Neuronal stem cell (in vitro differentiated cells): Measurements from ENCODE around the gene CDK18.

Experiments
- DNase-seq: peaks from one replicate; pipeline ENCODE4 v3.0.0-alpha.2; 2013; ENCODE audit warnings: low spot score
- H2AFZ ChIP-seq: one replicate; pipeline ENCODE4 v1.6.1; 2013; ENCODE audit warnings: mild to moderate bottlenecking, low read length, inconsistent platforms
- H2AK5ac ChIP-seq: 2 replicates; pipeline ENCODE4 v1.6.1; 2013; ENCODE audit warnings: low read depth, mild to moderate bottlenecking, inconsistent platforms, low read length, moderate library complexity, mixed read lengths
- H2BK120ac ChIP-seq: 2 replicates; pipeline ENCODE4 v1.6.1; 2013; ENCODE audit warnings: low read depth, mild to moderate bottlenecking, inconsistent platforms, low read length, moderate library complexity, mixed read lengths
- H2BK12ac ChIP-seq: one replicate; pipeline ENCODE4 v1.6.1; 2013; ENCODE audit warnings: low read length, inconsistent platforms
- H2BK15ac ChIP-seq: 2 replicates; pipeline ENCODE4 v1.6.1; 2013; ENCODE audit warnings: mild to moderate bottlenecking, low read length, inconsistent platforms, mixed read lengths
- H2BK5ac ChIP-seq: one replicate; pipeline ENCODE4 v1.6.1; 2013; ENCODE audit warnings: inconsistent platforms, mild to moderate bottlenecking, low read length, moderate library complexity
- H3K14ac ChIP-seq: one replicate; pipeline ENCODE4 v1.6.1; 2013; ENCODE audit warnings: low read length, inconsistent platforms
- H3K18ac ChIP-seq: 2 replicates; pipeline ENCODE4 v1.6.1; 2013; ENCODE audit warnings: low read length, inconsistent platforms
- H3K23ac ChIP-seq: 2 replicates; pipeline ENCODE4 v1.6.1; 2013; ENCODE audit warnings: low read depth, mild to moderate bottlenecking, mixed read lengths, low read length, inconsistent platforms; ENCODE audit not compliant: poor library complexity
- H3K27ac ChIP-seq: replicated peaks from 3 replicates; pipeline ENCODE4 v1.5.1; 2013; ENCODE audit warnings: low read length, inconsistent platforms
- H3K27me3 ChIP-seq, 3 experiments: 2 replicates each; pipeline ENCODE4 v1.6.1; 2013; ENCODE audit warnings: low read length in 3 of 3, mild to moderate bottlenecking in 2 of 3, inconsistent platforms in 1 of 3, low read depth in 1 of 3, mixed read lengths in 1 of 3, moderate library complexity in 1 of 3; ENCODE audit not compliant: control insufficient read depth in 3 of 3, insufficient read depth in 3 of 3
- H3K36me3 ChIP-seq, 2 donors: replicated peaks in 1 of 2; 2 replicates each; pipeline ENCODE4 v1.6.1; 2013; ENCODE audit warnings: low read length in 2 of 2; ENCODE audit not compliant: control insufficient read depth in 2 of 2, insufficient read depth in 2 of 2
- H3K4ac ChIP-seq: 2 replicates; pipeline ENCODE4 v1.6.1; 2013; ENCODE audit warnings: inconsistent platforms, mild to moderate bottlenecking, low read length, moderate library complexity
- H3K4me1 ChIP-seq, 2 donors: 1 replicate in 1 of 2; 2 replicates in 1 of 2; pipeline ENCODE4 v1.6.1; 2013; ENCODE audit warnings: low read length in 2 of 2, low read depth in 1 of 2; ENCODE audit not compliant: control insufficient read depth in 2 of 2, insufficient read depth in 1 of 2
- H3K4me2 ChIP-seq: one replicate; pipeline ENCODE4 v1.6.1; 2013; ENCODE audit warnings: mild to moderate bottlenecking, low read length, inconsistent platforms; ENCODE audit not compliant: insufficient read depth, poor library complexity, severe bottlenecking
- H3K4me3 ChIP-seq, 2 donors: 2 replicates each; pipeline ENCODE4 v1.5.1; 2013; ENCODE audit warnings: low read length in 2 of 2, mild to moderate bottlenecking in 2 of 2, inconsistent platforms in 1 of 2, moderate library complexity in 1 of 2
- H3K79me1 ChIP-seq: one replicate; pipeline ENCODE4 v1.6.1; 2013; ENCODE audit warnings: low read depth, mild to moderate bottlenecking, inconsistent platforms, low read length, moderate library complexity
- H3K9ac ChIP-seq: one replicate; pipeline ENCODE4 v1.6.1; 2013; ENCODE audit warnings: mild to moderate bottlenecking, low read depth, low read length, inconsistent platforms; ENCODE audit not compliant: poor library complexity
- H3K9me3 ChIP-seq, 2 donors: replicated peaks in 1 of 2; 2 replicates each; pipeline versions ENCODE3 to v1.6.1; 2013; ENCODE audit warnings: low read length in 2 of 2, mild to moderate bottlenecking in 2 of 2, inconsistent platforms in 1 of 2, low read depth in 1 of 2, mixed read lengths in 1 of 2, moderate library complexity in 1 of 2; ENCODE audit not compliant: control insufficient read depth in 2 of 2, insufficient read depth in 1 of 2
- H4K8ac ChIP-seq: one replicate; pipeline ENCODE4 v1.6.1; 2013; ENCODE audit warnings: low read depth, mild to moderate bottlenecking, inconsistent platforms, low read length, moderate library complexity
- H4K91ac ChIP-seq: one replicate; pipeline ENCODE4 v1.6.1; 2013; ENCODE audit warnings: low read length, low read depth, mild to moderate bottlenecking, inconsistent platforms; ENCODE audit not compliant: poor library complexity
- WGBS, 2 donors: extraction: QIAGEN DNeasy Blood & Tissue Kit; methylation state at CpG; one replicate each; pipeline ENCODE4 v1.1.7; 2013; ENCODE audit warnings: missing lambda C conversion rate in 2 of 2, mixed read lengths in 1 of 2; ENCODE audit not compliant: insufficient read length in 2 of 2, insufficient replicate concordance in 1 of 2; ENCODE audit errors: extremely low coverage in 2 of 2; 5-methylcytosine and 5-hydroxymethylcytosine counted together

Gene CDK18

GRCh38 chr1:205576011-205576410 is 71.5 kb downstream of the CDK18 start:
- Histone ChIP-seq H3K27ac (no peak overlapping the region), H4K91ac (no peak overlapping the region), H3K36me3 (no peaks in the 10 kb centered on the region), H3K9ac (no peak overlapping the region), H3K4me1 (peaks cover 0 to 9% of the 10 kb centered on the region in 2 donors), H3K79me1 (no peaks in the 10 kb centered on the region), H3K4me2 (no peak overlapping the region), H3K4ac (no peak overlapping the region), H2AK5ac (no peak overlapping the region), H3K4me3 (no peak overlapping the region), H4K8ac (no peak overlapping the region), H2AFZ (no peak overlapping the region), H3K9me3 (no peaks in the 10 kb centered on the region), H2BK12ac (no peak overlapping the region), H3K27me3 (peaks cover 0 to 85% (median 2%) of the 10 kb centered on the region in 3 experiments), H3K14ac (no peak overlapping the region), H3K23ac (peak overlapping the region; percentile 50), H2BK120ac (no peak overlapping the region), H2BK5ac (no peak overlapping the region), H2BK15ac (no peak overlapping the region), H3K18ac (no peak overlapping the region)
- DNase-seq, result no peak
- WGBS, 2 donors, result no CpG with 5 or more reads among the region's 3 CpGs

GRCh38 chr1:205576805-205577761 is 72.6 kb downstream of the CDK18 start:
- H3K36me3 ChIP-seq, result no peaks in the 10 kb centered on the region
- no CpG with 5 or more reads among the region's 22 CpGs for WGBS, 2 donors
- H3K4me3 ChIP-seq, result peak overlapping the region in 1 of 2 donors; percentile 9
- peak overlapping the region; percentile 25 for H3K9ac ChIP-seq
- no peaks in the 10 kb centered on the region for H3K79me1 ChIP-seq
- H2BK15ac ChIP-seq, result no peak overlapping the region
- H3K27me3 ChIP-seq, result peaks cover 0 to 80% (median 2%) of the 10 kb centered on the region in 3 experiments
- no peak overlapping the region for H3K4me2 ChIP-seq
- no peak overlapping the region for H2BK12ac ChIP-seq
- no peak overlapping the region for H2BK120ac ChIP-seq
- no peak for DNase-seq
- no peak overlapping the region for H4K8ac ChIP-seq
- no peak overlapping the region for H3K4ac ChIP-seq
- H2AFZ ChIP-seq, result no peak overlapping the region
- no peak overlapping the region for H2BK5ac ChIP-seq
- no peak overlapping the region for H4K91ac ChIP-seq
- no peak overlapping the region for H3K27ac ChIP-seq
- H3K23ac ChIP-seq, result no peak overlapping the region
- peak overlapping the region; percentile 31 for H3K14ac ChIP-seq
- no peaks in the 10 kb centered on the region for H3K9me3 ChIP-seq
- H3K18ac ChIP-seq, result no peak overlapping the region
- peak overlapping the region; percentile 42 for H2AK5ac ChIP-seq
- H3K4me1 ChIP-seq, result peaks cover 0 to 14% of the 10 kb centered on the region in 2 donors

GRCh38 chr1:205577874-205578658 is 73.6 kb downstream of the CDK18 start:
- H2BK5ac ChIP-seq, result no peak overlapping the region
- H3K4me3 ChIP-seq, result peak overlapping the region in 1 of 2 donors; percentile 9
- no peak overlapping the region for H3K27ac ChIP-seq
- no peak overlapping the region for H3K9ac ChIP-seq
- H3K36me3 ChIP-seq, result no peaks in the 10 kb centered on the region
- no peak overlapping the region for H2AFZ ChIP-seq
- no peak overlapping the region for H3K14ac ChIP-seq
- H3K4me1 ChIP-seq, result peaks cover 4 to 14% of the 10 kb centered on the region in 2 donors
- H4K91ac ChIP-seq, result no peak overlapping the region
- H2BK12ac ChIP-seq, result no peak overlapping the region
- DNase-seq, result no peak
- no CpG with 5 or more reads among the region's 13 CpGs for WGBS, 2 donors
- no peak overlapping the region for H4K8ac ChIP-seq
- H2BK120ac ChIP-seq, result no peak overlapping the region
- no peak overlapping the region for H3K4ac ChIP-seq
- H2BK15ac ChIP-seq, result no peak overlapping the region
- H3K23ac ChIP-seq, result no peak overlapping the region
- H3K27me3 ChIP-seq, result peaks cover 0 to 79% (median 0%) of the 10 kb centered on the region in 3 experiments
- no peaks in the 10 kb centered on the region for H3K9me3 ChIP-seq
- H3K4me2 ChIP-seq, result no peak overlapping the region
- no peaks in the 10 kb centered on the region for H3K79me1 ChIP-seq
- H3K18ac ChIP-seq, result no peak overlapping the region
- no peak overlapping the region for H2AK5ac ChIP-seq
